ENCODE measurements around the gene PLBD2.

DNA sequence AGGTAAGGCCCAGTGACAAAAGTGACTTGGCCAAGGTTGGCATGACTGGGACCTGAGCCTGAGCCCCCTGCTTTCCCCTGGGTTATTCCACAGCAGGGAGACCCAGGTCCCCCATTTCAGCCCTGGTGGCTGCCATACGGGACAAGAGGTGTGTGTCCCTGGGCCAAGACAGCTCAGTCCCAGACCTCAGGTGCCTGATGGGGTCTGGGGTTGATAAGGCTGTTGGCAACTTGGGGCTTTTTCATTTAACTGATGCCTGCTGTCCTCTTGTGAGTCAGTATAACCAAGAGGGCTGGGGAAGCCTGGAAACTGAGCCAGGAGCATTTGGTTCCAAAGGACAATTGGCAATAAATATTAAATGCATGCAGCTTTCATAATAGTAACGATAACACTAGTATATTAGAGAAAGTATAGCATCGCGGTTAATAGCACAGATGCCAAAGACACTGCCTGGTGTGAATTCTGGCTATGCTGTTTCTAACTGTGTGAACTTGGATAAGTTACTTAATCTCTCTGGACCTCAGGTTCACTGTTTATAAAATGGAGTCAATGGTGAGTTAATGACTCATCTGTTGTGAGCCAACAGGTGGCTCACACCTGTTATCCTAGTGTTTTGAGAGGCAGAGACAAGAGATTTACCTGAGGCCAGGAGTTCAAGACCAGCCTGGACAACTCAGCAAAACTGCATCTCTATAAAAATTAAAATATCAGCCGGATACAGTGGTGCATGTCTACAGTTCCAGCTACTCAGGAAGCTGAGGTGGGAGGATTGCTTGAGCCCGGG lies 64.7 kb downstream of the PLBD2 start:
- TF ChIP-seq, protein P1, sequence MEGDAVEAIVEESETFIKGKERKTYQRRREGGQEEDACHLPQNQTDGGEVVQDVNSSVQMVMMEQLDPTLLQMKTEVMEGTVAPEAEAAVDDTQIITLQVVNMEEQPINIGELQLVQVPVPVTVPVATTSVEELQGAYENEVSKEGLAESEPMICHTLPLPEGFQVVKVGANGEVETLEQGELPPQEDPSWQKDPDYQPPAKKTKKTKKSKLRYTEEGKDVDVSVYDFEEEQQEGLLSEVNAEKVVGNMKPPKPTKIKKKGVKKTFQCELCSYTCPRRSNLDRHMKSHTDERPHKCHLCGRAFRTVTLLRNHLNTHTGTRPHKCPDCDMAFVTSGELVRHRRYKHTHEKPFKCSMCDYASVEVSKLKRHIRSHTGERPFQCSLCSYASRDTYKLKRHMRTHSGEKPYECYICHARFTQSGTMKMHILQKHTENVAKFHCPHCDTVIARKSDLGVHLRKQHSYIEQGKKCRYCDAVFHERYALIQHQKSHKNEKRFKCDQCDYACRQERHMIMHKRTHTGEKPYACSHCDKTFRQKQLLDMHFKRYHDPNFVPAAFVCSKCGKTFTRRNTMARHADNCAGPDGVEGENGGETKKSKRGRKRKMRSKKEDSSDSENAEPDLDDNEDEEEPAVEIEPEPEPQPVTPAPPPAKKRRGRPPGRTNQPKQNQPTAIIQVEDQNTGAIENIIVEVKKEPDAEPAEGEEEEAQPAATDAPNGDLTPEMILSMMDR (IDR thresholded peaks at IDR 0.05) = no peak
- TF ChIP-seq POLR2A (IDR thresholded peaks at IDR 0.05) (no peak), POLR2AphosphoS5 (IDR thresholded peaks at IDR 0.05) (no peak)

Data from breast epithelium (tissue), 3 donors.